SK-N-SH (cell line): ENCODE results near the gene RHOT2. TPM values are rescaled to one million over a fixed set of nuclear protein-coding genes. Genes with fewer than 3 reads are reported as not detected.

ENCODE experiments used
- CTCF ChIA-PET: fragments of 300-600, 350-600 bp; formaldehyde crosslinking; extraction: SDS; loops from one replicate; lab custom pipeline; 2021; lab: Yijun Ruan, JAX
- POLR2A ChIA-PET: fragments of 350-600 bp; sonication (Branson Sonifier 250); formaldehyde crosslinking; extraction: SDS; loops from one replicate; lab custom pipeline; 2020; ENCODE audit warnings: antibody characterized with exemption, inconsistent platforms; lab: Yijun Ruan, JAX
- DNase-seq: peaks from one replicate; pipeline ENCODE4 v3.0.0; 2012
- H2AFZ ChIP-seq: fragments of 200-600 bp; sonication (generic); 2 replicates; pipeline ENCODE4 v1.8.1; 2016; ENCODE audit warnings: antibody characterized with exemption, mild to moderate bottlenecking, low read depth
- H3F3A ChIP-seq: fragments of 200-600 bp; sonication (generic); replicated peaks from 2 replicates; pipeline ENCODE3; 2016; ENCODE audit warnings: antibody characterized with exemption, mild to moderate bottlenecking; ENCODE audit not compliant: insufficient read depth
- H3K27ac ChIP-seq, 2 experiments: fragments of 200-500 bp in 1 of 2; fragments of 200-600 bp in 1 of 2; sonication (Bioruptor generic) in 1 of 2; sonication (generic), shearing (Covaris generic) in 1 of 2; 2 replicates each; pipeline versions ENCODE4 v1.5.1 to v1.6.1; 2014 to 2016; ENCODE audit warnings: low read depth in 2 of 2, inconsistent platforms in 1 of 2, low read length in 1 of 2, mild to moderate bottlenecking in 1 of 2, mixed read lengths in 1 of 2
- H3K27me3 ChIP-seq: fragments of 200-600 bp; sonication (generic), shearing (Covaris generic); 2 replicates; pipeline ENCODE4 v1.6.1; 2016; ENCODE audit warnings: mixed run types; ENCODE audit not compliant: insufficient read depth
- H3K36me3 ChIP-seq, 2 experiments: fragments of 200-500 bp in 1 of 2; fragments of 200-600 bp in 1 of 2; sonication (Bioruptor generic) in 1 of 2; sonication (generic) in 1 of 2; replicated peaks in 1 of 2; 2 replicates each; pipeline versions ENCODE3 to v1.5.1; 2014 to 2016; ENCODE audit warnings: low read length in 1 of 2, mild to moderate bottlenecking in 1 of 2; ENCODE audit not compliant: insufficient read depth in 2 of 2, control insufficient read depth in 1 of 2
- H3K4me1 ChIP-seq, 2 experiments: fragments of 200-500 bp in 1 of 2; fragments of 200-600 bp in 1 of 2; sonication (Bioruptor generic) in 1 of 2; sonication (generic), shearing (Covaris generic) in 1 of 2; 2 replicates each; pipeline versions ENCODE4 v1.5.1 to v1.6.1; 2014 to 2016; ENCODE audit warnings: low read depth in 1 of 2, low read length in 1 of 2, mixed run types in 1 of 2; ENCODE audit not compliant: insufficient read depth in 2 of 2, control insufficient read depth in 1 of 2
- H3K4me2 ChIP-seq: fragments of 200-600 bp; sonication (generic), shearing (Covaris generic); 2 replicates; pipeline ENCODE4 v1.6.1; 2017; ENCODE audit warnings: mixed run types
- H3K4me3 ChIP-seq, 2 experiments: fragments of 200-500 bp in 1 of 2; fragments of 200-600 bp in 1 of 2; sonication (Bioruptor generic) in 1 of 2; sonication (generic), shearing (Covaris generic) in 1 of 2; 2 replicates each; pipeline versions ENCODE4 v1.5.1 to v1.8.1; 2014 to 2016; ENCODE audit warnings: low read depth in 2 of 2, inconsistent platforms in 1 of 2, low read length in 1 of 2, mild to moderate bottlenecking in 1 of 2, mixed read lengths in 1 of 2, moderate library complexity in 1 of 2
- H3K79me2 ChIP-seq: fragments of 200-600 bp; sonication (generic); 2 replicates; pipeline ENCODE4 v1.8.1; 2017; ENCODE audit warnings: mild to moderate bottlenecking; ENCODE audit not compliant: insufficient read depth
- H3K9ac ChIP-seq: fragments of 200-600 bp; sonication (generic); 2 replicates; pipeline ENCODE4 v1.6.1; 2017; ENCODE audit warnings: mixed run types
- H3K9me2 ChIP-seq: fragments of 200-600 bp; sonication (generic); 2 replicates; pipeline ENCODE4 v1.6.1; 2017; ENCODE audit warnings: mixed run types
- H3K9me3 ChIP-seq: fragments of 200-600 bp; sonication (generic); 2 replicates; pipeline ENCODE4 v1.6.1; 2017; ENCODE audit warnings: mixed run types, mild to moderate bottlenecking, moderate library complexity
- H4K20me1 ChIP-seq: fragments of 200-600 bp; sonication (generic); 2 replicates; pipeline ENCODE4 v1.6.1; 2017; ENCODE audit warnings: mild to moderate bottlenecking, mixed run types; ENCODE audit not compliant: insufficient read depth
- FOXJ3 ChIP-seq: sonication (generic); formaldehyde crosslinking; IDR thresholded peaks from 2 replicates; pipeline ENCODE4 v1.5.1; 2020; ENCODE audit warnings: mild to moderate bottlenecking, missing genetic modification reagents
- GABPA ChIP-seq: IDR thresholded peaks from 2 replicates; pipeline ENCODE4 v1.4.0; 2012; ENCODE audit warnings: low read depth, mild to moderate bottlenecking
- MXI1 ChIP-seq: IDR thresholded peaks from 2 replicates; pipeline ENCODE4 v1.6.1; 2012; ENCODE audit warnings: mild to moderate bottlenecking, low read depth, low read length, improper control_type of control experiment
- NFIC ChIP-seq: IDR thresholded peaks from 2 replicates; pipeline ENCODE4 v1.4.0; 2012; ENCODE audit warnings: borderline replicate concordance
- RCOR1 ChIP-seq: fragments of 150-350 bp; IDR thresholded peaks from 2 replicates; pipeline ENCODE4 v1.6.1; 2017; ENCODE audit warnings: antibody characterized with exemption, low read length
- TAF1 ChIP-seq: IDR thresholded peaks from 2 replicates; pipeline ENCODE4 v1.6.1; 2012; ENCODE audit warnings: low read depth, mild to moderate bottlenecking, low read length, moderate library complexity, borderline replicate concordance
- TCF12 ChIP-seq: IDR thresholded peaks from 2 replicates; pipeline ENCODE4 v1.4.0; 2012
- YY1 ChIP-seq: IDR thresholded peaks from 2 replicates; pipeline ENCODE4 v1.4.0; 2012; ENCODE audit warnings: low read depth, mild to moderate bottlenecking
- WGBS: methylation state at CpG from one replicate; pipeline ENCODE4 v1.1.6; 2017; ENCODE audit warnings: low lambda C conversion rate; 5-methylcytosine and 5-hydroxymethylcytosine counted together
- polyA plus RNA-seq, 3 experiments: library from polyadenylated mRNA; depleted of rRNA; stranded (reverse); fragments of >200 nt; gene quantifications; 2 replicates each; pipeline ENCODE4 v1.2.3, GENCODE V29; 2012
- TF ChIP-seq, protein P1 (sequence below): fragments of 200-600 bp; sonication (generic); IDR thresholded peaks from 2 replicates; pipeline ENCODE4 v1.6.1; 2017; ENCODE audit warnings: antibody characterized with exemption, mild to moderate bottlenecking, moderate library complexity
- TF ChIP-seq, protein P2 (sequence below): IDR thresholded peaks from 2 replicates; pipeline ENCODE4 v1.6.1; 2012; ENCODE audit warnings: mild to moderate bottlenecking, low read depth, low read length, moderate library complexity
- TF ChIP-seq, protein P3 (sequence below): IDR thresholded peaks from 2 replicates; pipeline ENCODE4 v1.4.0; 2012; ENCODE audit warnings: low read depth
- TF ChIP-seq, protein P4 (sequence below): fragments of 150-350 bp; IDR thresholded peaks from 2 replicates; pipeline ENCODE4 v1.6.1; 2017; ENCODE audit warnings: antibody characterized with exemption, low read length, low read depth, borderline replicate concordance
- TF ChIP-seq, protein P5 (sequence below): IDR thresholded peaks from 2 replicates; pipeline ENCODE4 v1.4.0; 2012; ENCODE audit warnings: low read depth, borderline replicate concordance

The RHOT2 gene
- polyA plus RNA-seq, 1 of the 3 experiments (the other 2 are of a cell fraction) = 229 TPM

DNA sequence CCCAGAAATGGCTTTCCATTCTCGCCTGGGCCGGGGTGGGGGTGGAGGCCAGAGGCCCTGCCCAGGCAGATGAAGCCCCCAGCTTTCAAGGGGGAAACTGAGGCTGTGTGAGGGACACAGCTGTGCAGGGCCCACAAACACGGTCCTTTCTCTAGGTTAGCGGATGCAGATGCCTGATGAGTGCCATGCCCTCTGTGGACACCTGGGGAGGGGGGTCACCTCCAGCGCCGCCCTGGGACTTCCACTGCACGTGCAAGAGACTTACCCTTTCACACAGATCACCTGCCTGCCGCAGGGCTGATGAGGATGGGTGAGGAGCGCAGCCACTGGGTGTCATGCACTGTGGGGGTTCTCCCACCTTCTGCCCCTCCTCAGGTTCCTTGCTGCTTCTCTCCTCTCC lies 50.5 kb downstream of the RHOT2 start:
- peaks cover 14% of the 10 kb centered on the region for H3F3A ChIP-seq
- no peaks in the 10 kb centered on the region for H3K9me3 ChIP-seq
- H3K79me2 ChIP-seq = peaks cover 2% of the 10 kb centered on the region; the same call in 1 of the 2 replicates
- TF ChIP-seq MXI1 (no peak), TCF12 (no peak), RCOR1 (no peak), FOXJ3 (no peak), GABPA (no peak)
- TF ChIP-seq, protein P1, sequence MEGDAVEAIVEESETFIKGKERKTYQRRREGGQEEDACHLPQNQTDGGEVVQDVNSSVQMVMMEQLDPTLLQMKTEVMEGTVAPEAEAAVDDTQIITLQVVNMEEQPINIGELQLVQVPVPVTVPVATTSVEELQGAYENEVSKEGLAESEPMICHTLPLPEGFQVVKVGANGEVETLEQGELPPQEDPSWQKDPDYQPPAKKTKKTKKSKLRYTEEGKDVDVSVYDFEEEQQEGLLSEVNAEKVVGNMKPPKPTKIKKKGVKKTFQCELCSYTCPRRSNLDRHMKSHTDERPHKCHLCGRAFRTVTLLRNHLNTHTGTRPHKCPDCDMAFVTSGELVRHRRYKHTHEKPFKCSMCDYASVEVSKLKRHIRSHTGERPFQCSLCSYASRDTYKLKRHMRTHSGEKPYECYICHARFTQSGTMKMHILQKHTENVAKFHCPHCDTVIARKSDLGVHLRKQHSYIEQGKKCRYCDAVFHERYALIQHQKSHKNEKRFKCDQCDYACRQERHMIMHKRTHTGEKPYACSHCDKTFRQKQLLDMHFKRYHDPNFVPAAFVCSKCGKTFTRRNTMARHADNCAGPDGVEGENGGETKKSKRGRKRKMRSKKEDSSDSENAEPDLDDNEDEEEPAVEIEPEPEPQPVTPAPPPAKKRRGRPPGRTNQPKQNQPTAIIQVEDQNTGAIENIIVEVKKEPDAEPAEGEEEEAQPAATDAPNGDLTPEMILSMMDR = no peak
- TF ChIP-seq, protein P2, sequence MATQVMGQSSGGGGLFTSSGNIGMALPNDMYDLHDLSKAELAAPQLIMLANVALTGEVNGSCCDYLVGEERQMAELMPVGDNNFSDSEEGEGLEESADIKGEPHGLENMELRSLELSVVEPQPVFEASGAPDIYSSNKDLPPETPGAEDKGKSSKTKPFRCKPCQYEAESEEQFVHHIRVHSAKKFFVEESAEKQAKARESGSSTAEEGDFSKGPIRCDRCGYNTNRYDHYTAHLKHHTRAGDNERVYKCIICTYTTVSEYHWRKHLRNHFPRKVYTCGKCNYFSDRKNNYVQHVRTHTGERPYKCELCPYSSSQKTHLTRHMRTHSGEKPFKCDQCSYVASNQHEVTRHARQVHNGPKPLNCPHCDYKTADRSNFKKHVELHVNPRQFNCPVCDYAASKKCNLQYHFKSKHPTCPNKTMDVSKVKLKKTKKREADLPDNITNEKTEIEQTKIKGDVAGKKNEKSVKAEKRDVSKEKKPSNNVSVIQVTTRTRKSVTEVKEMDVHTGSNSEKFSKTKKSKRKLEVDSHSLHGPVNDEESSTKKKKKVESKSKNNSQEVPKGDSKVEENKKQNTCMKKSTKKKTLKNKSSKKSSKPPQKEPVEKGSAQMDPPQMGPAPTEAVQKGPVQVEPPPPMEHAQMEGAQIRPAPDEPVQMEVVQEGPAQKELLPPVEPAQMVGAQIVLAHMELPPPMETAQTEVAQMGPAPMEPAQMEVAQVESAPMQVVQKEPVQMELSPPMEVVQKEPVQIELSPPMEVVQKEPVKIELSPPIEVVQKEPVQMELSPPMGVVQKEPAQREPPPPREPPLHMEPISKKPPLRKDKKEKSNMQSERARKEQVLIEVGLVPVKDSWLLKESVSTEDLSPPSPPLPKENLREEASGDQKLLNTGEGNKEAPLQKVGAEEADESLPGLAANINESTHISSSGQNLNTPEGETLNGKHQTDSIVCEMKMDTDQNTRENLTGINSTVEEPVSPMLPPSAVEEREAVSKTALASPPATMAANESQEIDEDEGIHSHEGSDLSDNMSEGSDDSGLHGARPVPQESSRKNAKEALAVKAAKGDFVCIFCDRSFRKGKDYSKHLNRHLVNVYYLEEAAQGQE = no peak
- peak overlapping the region in 1 of 2 experiments; percentile 99; a peak in 1 of 4 replicates for H3K27ac ChIP-seq
- no peak overlapping the region for H2AFZ ChIP-seq
- peaks cover 12 to 53% of the 10 kb centered on the region in 2 experiments; a peak in 3 of 4 replicates for H3K4me1 ChIP-seq
- no peak overlapping the region for H3K9ac ChIP-seq
- H3K4me2 ChIP-seq = no peak overlapping the region
- POLR2A ChIA-PET = interaction anchor here (3.8 kb wide), 1 partner anchor 9 kb away, joined by 19 read pairs; no protein-coding TSS in a partner anchor
- no peaks in the 10 kb centered on the region for H3K27me3 ChIP-seq
- no peak overlapping the region for H3K4me3 ChIP-seq
- CTCF ChIA-PET = interaction anchor here (0.6 to 22.4 kb wide), 6 partner anchors 5 to 67 kb away, joined by 3 to 358 read pairs (median 26); partner anchors contain the start of genes ANTKMT, CCDC78, CIAO3 and FBXL16
- H4K20me1 ChIP-seq = peaks cover 24% of the 10 kb centered on the region; the same call in 1 of the 2 replicates
- WGBS = 93% methylated on average over 8 of the region's 9 CpGs
- H3K36me3 ChIP-seq = peaks cover 0 to 6% of the 10 kb centered on the region in 2 experiments
- H3K9me2 ChIP-seq = no peaks in the 10 kb centered on the region
- DNase-seq = no peak

DNA sequence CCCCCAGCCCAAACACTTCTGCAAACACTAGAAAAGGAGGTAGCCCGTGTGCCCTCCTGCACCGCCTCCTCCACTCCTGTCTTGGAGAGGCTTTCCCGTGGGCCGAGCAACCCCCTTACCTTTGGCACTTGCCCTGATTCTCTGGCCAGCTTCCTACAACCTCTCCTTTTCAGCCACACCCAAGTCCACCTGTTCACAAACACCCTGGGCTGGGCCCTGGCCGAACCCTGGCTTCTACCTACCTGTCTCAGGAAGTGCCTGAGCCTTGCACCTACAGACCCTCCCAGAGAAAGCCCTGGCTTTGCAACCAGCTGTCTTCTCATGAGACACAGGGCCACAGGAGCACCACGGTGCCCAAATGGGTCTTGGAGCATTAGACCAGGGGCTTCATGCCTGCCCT lies 51.0 kb downstream of the RHOT2 start:
- 90% methylated on average over 6 of the region's 6 CpGs for WGBS
- POLR2A ChIA-PET = interaction anchor here (0.9 to 3.8 kb wide), 3 partner anchors 10 to 64 kb away, joined by 3 to 19 read pairs (median 16); no protein-coding TSS in a partner anchor
- TF ChIP-seq, protein P3, sequence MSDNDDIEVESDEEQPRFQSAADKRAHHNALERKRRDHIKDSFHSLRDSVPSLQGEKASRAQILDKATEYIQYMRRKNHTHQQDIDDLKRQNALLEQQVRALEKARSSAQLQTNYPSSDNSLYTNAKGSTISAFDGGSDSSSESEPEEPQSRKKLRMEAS = no peak
- TF ChIP-seq YY1 = no peak
- no peak for TF ChIP-seq TAF1
- TF ChIP-seq, protein P4, sequence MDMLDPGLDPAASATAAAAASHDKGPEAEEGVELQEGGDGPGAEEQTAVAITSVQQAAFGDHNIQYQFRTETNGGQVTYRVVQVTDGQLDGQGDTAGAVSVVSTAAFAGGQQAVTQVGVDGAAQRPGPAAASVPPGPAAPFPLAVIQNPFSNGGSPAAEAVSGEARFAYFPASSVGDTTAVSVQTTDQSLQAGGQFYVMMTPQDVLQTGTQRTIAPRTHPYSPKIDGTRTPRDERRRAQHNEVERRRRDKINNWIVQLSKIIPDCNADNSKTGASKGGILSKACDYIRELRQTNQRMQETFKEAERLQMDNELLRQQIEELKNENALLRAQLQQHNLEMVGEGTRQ = no peak
- TF ChIP-seq, protein P1 = no peak
- no peak for TF ChIP-seq TCF12
- TF ChIP-seq, protein P5, sequence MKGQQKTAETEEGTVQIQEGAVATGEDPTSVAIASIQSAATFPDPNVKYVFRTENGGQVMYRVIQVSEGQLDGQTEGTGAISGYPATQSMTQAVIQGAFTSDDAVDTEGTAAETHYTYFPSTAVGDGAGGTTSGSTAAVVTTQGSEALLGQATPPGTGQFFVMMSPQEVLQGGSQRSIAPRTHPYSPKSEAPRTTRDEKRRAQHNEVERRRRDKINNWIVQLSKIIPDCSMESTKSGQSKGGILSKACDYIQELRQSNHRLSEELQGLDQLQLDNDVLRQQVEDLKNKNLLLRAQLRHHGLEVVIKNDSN = no peak
- no peak for TF ChIP-seq NFIC

More for the DNA sequence above, 51.0 kb downstream of the RHOT2 start:
- H3K9me3 ChIP-seq = no peaks in the 10 kb centered on the region
- peaks cover 0 to 6% of the 10 kb centered on the region in 2 experiments for H3K36me3 ChIP-seq
- CTCF ChIA-PET = interaction anchor here (0.6 to 22.4 kb wide), 6 partner anchors 6 to 67 kb away, joined by 3 to 358 read pairs (median 26); partner anchors contain the start of genes ANTKMT, CCDC78, CIAO3 and FBXL16
- H4K20me1 ChIP-seq = peaks cover 24% of the 10 kb centered on the region; the same call in 1 of the 2 replicates
- 0 out of 2 replicates have a peak overlapping the region, but pooled peaks have one; percentile 4 for H3K4me2 ChIP-seq
- peaks cover 2% of the 10 kb centered on the region; the same call in 1 of the 2 replicates for H3K79me2 ChIP-seq
- peaks cover 14% of the 10 kb centered on the region for H3F3A ChIP-seq
- no peaks in the 10 kb centered on the region for H3K9me2 ChIP-seq
- DNase-seq = no peak
- H3K4me3 ChIP-seq = no peak overlapping the region
- H3K27me3 ChIP-seq = no peaks in the 10 kb centered on the region
- H3K4me1 ChIP-seq = peaks cover 12 to 53% of the 10 kb centered on the region in 2 experiments; a peak in 3 of 4 replicates
- peak overlapping the region in 1 of 2 experiments; percentile 99; a peak in 2 of 4 replicates for H3K27ac ChIP-seq
- no peak overlapping the region for H3K9ac ChIP-seq
- no peak overlapping the region for H2AFZ ChIP-seq
